Jurkat, Clone E6-1 (cell line): ENCODE results near the gene FAM98A. TPM values are rescaled to one million over a fixed set of nuclear protein-coding genes. Genes with fewer than 3 reads are reported as not detected.

Source experiments
- DNase-seq: peaks from one replicate; pipeline ENCODE4 v3.0.0-alpha.2; 2011; ENCODE audit warnings: low read depth, low spot score
- H3K4me3 ChIP-seq: 2 replicates; pipeline ENCODE4 v1.5.1; 2011; ENCODE audit warnings: mild to moderate bottlenecking, low read length, control low read depth, moderate library complexity
- polyA plus RNA-seq: library from polyadenylated mRNA; unstranded; fragments of >200 nt; gene quantifications from one replicate; pipeline ENCODE4 v1.2.1, GENCODE V29; 2012; ENCODE audit warnings: missing spikeins; ENCODE audit not compliant: insufficient read length, insufficient read depth

FAM98A gene
- polyA plus RNA-seq, result 41.8 TPM

- peak; percentile 91 for DNase-seq
- peak within 1 kb of the TSS; percentile 80 for H3K4me3 ChIP-seq
Observed at GRCh38 chr2:33599175-33599942, at the start of gene FAM98A. FAM98A (minus strand) TSS chr2:33599299; CDS start chr2:33599221, 78 bp downstream.

GRCh38 chr2:33645861-33646260 is 46.8 kb upstream of the FAM98A start:
- no peak overlapping the region for H3K4me3 ChIP-seq
- no peak for DNase-seq

GRCh38 chr2:33644215-33644614 is 45.1 kb upstream of the FAM98A start:
- H3K4me3 ChIP-seq, result no peak overlapping the region
- no peak for DNase-seq

GRCh38 chr2:33636001-33636400 is 36.9 kb upstream of the FAM98A start:
- H3K4me3 ChIP-seq, result no peak overlapping the region
- DNase-seq, result no peak

GRCh38 chr2:33634261-33634910 is 35.3 kb upstream of the FAM98A start:
- DNase-seq, result no peak
- no peak overlapping the region for H3K4me3 ChIP-seq

- no peak overlapping the region for H3K4me3 ChIP-seq
- DNase-seq, result no peak
Observed at GRCh38 chr2:33633315-33633714, 34.2 kb upstream of the FAM98A start.

GRCh38 chr2:33632831-33633230 is 33.7 kb upstream of the FAM98A start:
- no peak overlapping the region for H3K4me3 ChIP-seq
- no peak for DNase-seq

GRCh38 chr2:33628031-33628827 is 29.1 kb upstream of the FAM98A start:
- H3K4me3 ChIP-seq, result no peak overlapping the region
- DNase-seq, result no peak

- DNase-seq, result no peak
- H3K4me3 ChIP-seq, result no peak overlapping the region
Observed at GRCh38 chr2:33619028-33619427, 19.9 kb upstream of the FAM98A start.

- H3K4me3 ChIP-seq, result no peak overlapping the region
- DNase-seq, result no peak
Observed at GRCh38 chr2:33617989-33618388, 18.9 kb upstream of the FAM98A start.

GRCh38 chr2:33617401-33617800 is 18.3 kb upstream of the FAM98A start:
- H3K4me3 ChIP-seq, result no peak overlapping the region
- DNase-seq, result no peak

- DNase-seq, result no peak
- no peak overlapping the region for H3K4me3 ChIP-seq
Observed at GRCh38 chr2:33616873-33617272, 17.8 kb upstream of the FAM98A start.

- H3K4me3 ChIP-seq, result no peak overlapping the region
- no peak for DNase-seq
Observed at GRCh38 chr2:33614190-33614589, 15.1 kb upstream of the FAM98A start.

- H3K4me3 ChIP-seq, result no peak overlapping the region
- DNase-seq, result no peak
Observed at GRCh38 chr2:33607905-33608304, 8.8 kb upstream of the FAM98A start.

GRCh38 chr2:33607251-33607721 is 8.2 kb upstream of the FAM98A start:
- no peak overlapping the region for H3K4me3 ChIP-seq
- no peak for DNase-seq

GRCh38 chr2:33606622-33607021 is 7.5 kb upstream of the FAM98A start:
- no peak overlapping the region for H3K4me3 ChIP-seq
- DNase-seq, result no peak

GRCh38 chr2:33606100-33606499 is 7.0 kb upstream of the FAM98A start:
- no peak overlapping the region for H3K4me3 ChIP-seq
- DNase-seq, result no peak

GRCh38 chr2:33605056-33605455 is 6.0 kb upstream of the FAM98A start:
- H3K4me3 ChIP-seq, result no peak overlapping the region
- no peak for DNase-seq

GRCh38 chr2:33603416-33603815 is 4.3 kb upstream of the FAM98A start:
- H3K4me3 ChIP-seq, result no peak overlapping the region
- no peak for DNase-seq
